Lower leg skin (tissue), 4 donors: ENCODE data around the gene RPL31. TPM values are rescaled to one million over a fixed set of nuclear protein-coding genes. Genes with fewer than 3 reads are reported as not detected.

Experiments
- DNase-seq, 2 donors: peaks; one replicate each; pipeline ENCODE4 v3.0.0-alpha.2; 2019; ENCODE audit warnings: low spot score in 2 of 2
- H3K4me3 ChIP-seq: fragments of 200-600 bp; sonication (generic); 2 replicates; pipeline ENCODE4 v1.5.1; 2017; ENCODE audit warnings: mild to moderate bottlenecking, low read depth; ENCODE audit not compliant: poor library complexity, severe bottlenecking
- POLR2A ChIP-seq, 2 donors: fragments of 450-650 bp; IDR thresholded peaks; one replicate each; pipeline ENCODE4 v1.6.1; 2016 to 2017; ENCODE audit warnings: antibody characterized with exemption in 2 of 2, mild to moderate bottlenecking in 1 of 2, moderate library complexity in 1 of 2
- WGBS, 2 donors: methylation state at CpG; one replicate each; pipeline ENCODE4 v1.1.5; 2018; 5-methylcytosine and 5-hydroxymethylcytosine counted together
- intact Hi-C: fragments of 100-400 bp; cut with DNase I; formaldehyde crosslinking; loops from one replicate; pipeline ENCODE4 v1.15.0; 2023; ENCODE audit warnings: low total_unique reads
- total RNA-seq, 4 donors: library from RNA; depleted of rRNA; stranded (reverse); fragments of >200 nt; gene quantifications; one replicate each; pipeline ENCODE4 v1.1.0, GENCODE V29; 2016
- TF ChIP-seq, protein P1 (sequence below), 3 donors: fragments of 450-650 bp; IDR thresholded peaks; one replicate each; pipeline ENCODE4 v1.5.1; 2016; ENCODE audit warnings: antibody characterized with exemption in 3 of 3, mild to moderate bottlenecking in 3 of 3, moderate library complexity in 2 of 3

RPL31 gene
- total RNA-seq, 4 donors from 2014 or later = 1,244 to 1,827 (median 1,503) TPM

DNA sequence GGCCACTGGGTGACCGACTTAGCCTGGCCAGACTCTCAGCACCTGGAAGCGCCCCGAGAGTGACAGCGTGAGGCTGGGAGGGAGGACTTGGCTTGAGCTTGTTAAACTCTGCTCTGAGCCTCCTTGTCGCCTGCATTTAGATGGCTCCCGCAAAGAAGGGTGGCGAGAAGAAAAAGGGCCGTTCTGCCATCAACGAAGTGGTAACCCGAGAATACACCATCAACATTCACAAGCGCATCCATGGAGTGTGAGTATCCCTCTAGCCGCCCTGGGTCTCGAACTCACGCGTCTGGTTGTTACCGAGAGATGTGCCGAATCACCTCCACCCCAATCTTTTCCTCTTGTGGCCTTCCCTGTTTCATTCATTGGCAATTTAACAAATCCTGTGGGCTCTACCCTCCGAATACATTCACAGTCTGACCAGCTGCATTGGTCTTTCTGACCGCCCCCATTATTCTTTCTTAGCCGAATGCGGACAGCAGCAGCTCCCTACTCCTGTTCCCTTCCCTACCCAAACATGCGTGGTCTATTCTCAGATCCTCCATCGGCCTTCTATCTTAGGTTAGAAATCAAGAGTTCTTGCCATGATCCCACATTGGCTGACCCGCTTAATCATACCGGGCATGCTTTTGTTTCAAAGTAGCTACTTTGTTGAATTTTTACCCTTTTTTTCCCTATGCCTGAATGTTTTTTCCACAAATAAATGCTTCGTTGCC is 631 bp downstream of the RPL31 start:
- intact Hi-C loops = no loop called here
- TF ChIP-seq POLR2A (IDR thresholded peaks at IDR 0.05) = no peak
- 1 to 2% methylated on average over 26 of the region's 26 CpGs for WGBS, 2 donors
- peak overlapping the region; percentile 92 for H3K4me3 ChIP-seq
- peak in 1 of 2 donors; percentile 25 for DNase-seq

DNA sequence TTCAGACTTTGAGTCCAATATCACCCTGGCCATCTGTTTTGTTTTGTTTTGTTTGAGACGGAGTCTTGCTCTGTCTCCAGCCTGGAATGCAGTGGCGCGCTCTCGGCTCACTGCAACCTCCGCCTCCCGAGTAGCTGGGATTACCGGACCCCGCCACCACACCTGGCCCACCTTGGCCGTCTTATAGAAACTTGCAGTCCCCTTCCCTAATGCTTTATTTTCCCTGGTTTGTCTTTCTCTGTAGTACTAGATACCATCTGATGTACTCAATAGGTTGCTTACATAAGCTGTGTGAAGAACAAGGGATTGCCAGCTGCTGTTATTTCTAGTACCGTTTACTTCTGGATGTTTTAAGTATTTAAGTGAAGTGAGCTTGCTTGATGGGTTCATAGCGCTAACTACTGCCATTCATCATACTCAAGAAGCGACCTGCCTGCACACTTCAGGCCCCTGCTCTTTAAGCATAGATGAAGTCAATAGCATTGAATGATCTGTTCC is 1.2 kb downstream of the RPL31 start:
- TF ChIP-seq, protein P1, sequence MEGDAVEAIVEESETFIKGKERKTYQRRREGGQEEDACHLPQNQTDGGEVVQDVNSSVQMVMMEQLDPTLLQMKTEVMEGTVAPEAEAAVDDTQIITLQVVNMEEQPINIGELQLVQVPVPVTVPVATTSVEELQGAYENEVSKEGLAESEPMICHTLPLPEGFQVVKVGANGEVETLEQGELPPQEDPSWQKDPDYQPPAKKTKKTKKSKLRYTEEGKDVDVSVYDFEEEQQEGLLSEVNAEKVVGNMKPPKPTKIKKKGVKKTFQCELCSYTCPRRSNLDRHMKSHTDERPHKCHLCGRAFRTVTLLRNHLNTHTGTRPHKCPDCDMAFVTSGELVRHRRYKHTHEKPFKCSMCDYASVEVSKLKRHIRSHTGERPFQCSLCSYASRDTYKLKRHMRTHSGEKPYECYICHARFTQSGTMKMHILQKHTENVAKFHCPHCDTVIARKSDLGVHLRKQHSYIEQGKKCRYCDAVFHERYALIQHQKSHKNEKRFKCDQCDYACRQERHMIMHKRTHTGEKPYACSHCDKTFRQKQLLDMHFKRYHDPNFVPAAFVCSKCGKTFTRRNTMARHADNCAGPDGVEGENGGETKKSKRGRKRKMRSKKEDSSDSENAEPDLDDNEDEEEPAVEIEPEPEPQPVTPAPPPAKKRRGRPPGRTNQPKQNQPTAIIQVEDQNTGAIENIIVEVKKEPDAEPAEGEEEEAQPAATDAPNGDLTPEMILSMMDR (IDR thresholded peaks at IDR 0.05) = no peak
- TF ChIP-seq POLR2A (IDR thresholded peaks at IDR 0.05) = no peak
- H3K4me3 ChIP-seq = peak overlapping the region; percentile 92
- DNase-seq = peak in 1 of 2 donors; percentile 79
- intact Hi-C loops = no loop called here
- WGBS, 2 donors = 33 to 35% methylated on average over 12 of the region's 12 CpGs

DNA sequence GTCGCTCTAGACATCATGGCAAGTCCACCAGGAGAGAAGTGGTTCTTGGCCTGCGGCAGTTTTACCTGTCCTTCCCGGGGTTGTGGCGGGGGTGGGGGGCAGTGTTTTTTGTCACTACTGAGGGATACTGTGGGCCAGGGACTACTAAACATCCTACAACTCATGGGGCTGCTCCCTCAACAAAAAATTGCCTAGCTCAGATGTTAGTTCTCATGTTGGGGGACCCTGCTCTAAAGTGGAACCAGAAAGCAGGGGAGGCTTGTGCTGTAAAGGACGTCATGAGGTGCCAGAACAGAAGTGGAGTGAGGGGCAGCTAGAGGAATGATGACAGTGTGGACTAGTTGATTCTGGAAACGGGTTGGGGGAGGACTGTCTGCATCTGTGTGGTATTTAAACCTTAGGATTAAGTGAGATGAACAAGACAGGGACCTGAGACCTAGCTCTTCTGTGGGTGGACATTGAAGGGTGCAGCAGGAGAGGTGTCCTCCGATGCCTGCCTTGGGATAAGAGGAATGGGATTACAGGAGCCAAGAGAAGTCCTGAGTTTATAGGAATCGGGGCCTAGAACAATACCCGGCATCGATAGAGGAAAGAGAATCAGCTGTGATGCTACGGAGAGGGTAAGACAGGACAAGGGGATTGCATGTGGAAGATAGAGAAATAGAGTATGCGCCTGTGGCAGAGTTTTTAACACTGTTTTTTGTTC is 2.7 kb downstream of the RPL31 start:
- TF ChIP-seq, protein P1 (IDR thresholded peaks at IDR 0.05) = no peak
- TF ChIP-seq POLR2A (IDR thresholded peaks at IDR 0.05) = no peak
- 89 to 93% methylated on average over 12 of the region's 12 CpGs for WGBS, 2 donors
- peak in 1 of 2 donors; percentile 42 for DNase-seq
- no peak overlapping the region for H3K4me3 ChIP-seq
- intact Hi-C loops = no loop called here

DNA sequence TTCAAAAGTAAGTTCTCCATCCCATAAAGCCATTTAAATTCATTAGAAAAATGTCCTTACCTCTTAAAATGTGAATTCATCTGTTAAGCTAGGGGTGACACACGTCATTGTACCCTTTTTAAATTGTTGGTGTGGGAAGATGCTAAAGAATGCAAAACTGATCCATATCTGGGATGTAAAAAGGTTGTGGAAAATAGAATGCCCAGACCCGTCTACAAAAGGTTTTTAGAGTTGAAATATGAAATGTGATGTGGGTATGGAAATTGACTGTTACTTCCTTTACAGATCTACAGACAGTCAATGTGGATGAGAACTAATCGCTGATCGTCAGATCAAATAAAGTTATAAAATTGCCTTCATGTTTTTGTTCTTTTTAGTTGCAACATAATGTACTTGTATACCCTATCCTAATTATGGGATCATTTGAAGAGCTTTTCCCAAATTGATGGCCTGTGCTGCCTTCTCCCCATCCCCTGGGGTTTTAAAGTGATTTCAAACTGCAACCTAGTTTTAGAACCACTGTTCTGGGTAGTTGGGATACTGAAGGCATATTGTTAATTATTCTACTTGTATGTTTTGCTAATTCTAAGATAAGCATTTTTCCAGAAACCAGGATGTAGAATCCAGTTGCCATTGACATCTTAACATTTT is 4.1 kb downstream of the RPL31 start:
- WGBS, 2 donors = 77 to 78% methylated on average over 4 of the region's 4 CpGs
- intact Hi-C loops = no loop called here
- TF ChIP-seq, protein P1 (IDR thresholded peaks at IDR 0.05) = no peak
- TF ChIP-seq POLR2A (IDR thresholded peaks at IDR 0.05) = no peak
- H3K4me3 ChIP-seq = no peak overlapping the region
- no peak for DNase-seq

DNA sequence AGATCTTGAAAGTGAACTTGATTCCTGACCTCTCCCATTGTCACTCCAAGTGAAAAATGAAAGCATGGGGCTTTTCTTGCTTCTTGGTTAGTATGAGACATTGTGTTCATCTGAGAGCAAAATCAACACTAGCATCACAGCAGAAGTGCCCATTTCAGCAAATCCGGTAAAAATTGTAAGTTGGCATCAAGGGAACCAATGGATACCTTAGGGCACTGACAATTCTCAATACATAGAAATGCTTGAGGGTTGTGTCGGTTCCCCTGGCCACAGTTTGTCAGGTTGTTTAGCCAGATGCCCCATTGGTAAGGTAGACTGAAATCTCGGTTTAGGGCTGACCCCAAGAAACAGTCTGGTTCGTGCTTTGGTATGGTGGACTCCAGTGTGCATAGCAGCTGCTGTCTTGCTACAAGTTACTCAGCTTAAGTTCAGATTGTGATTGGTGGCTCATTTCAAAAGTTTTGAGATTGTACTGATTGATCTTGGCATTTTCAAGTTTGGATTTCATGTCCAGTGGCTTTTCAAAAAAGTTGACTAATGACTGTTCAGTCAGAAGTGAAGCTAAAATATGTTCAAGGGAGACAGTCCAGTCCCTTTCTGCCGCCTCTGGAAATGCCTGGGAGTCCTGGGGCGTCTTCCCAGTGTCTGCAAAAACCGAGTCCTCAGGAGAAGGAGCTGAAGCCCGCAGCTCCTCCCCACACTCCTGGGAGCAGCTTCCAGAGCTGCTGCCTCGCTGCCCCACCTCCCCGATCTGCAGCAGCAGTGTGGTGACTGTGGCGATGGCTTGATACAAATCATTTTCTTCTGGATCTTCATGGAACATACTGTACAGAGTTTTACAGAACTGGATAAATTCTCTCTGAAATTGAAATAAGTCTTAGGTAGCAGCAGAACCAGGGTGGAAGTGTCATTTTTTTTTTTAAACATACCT is 5.6 kb downstream of the RPL31 start:
- intact Hi-C loops = no loop called here
- DNase-seq = peak in 1 of 2 donors; percentile 60
- no peak overlapping the region for H3K4me3 ChIP-seq
- WGBS, 2 donors = 68 to 74% methylated on average over 11 of the region's 11 CpGs
- TF ChIP-seq POLR2A (IDR thresholded peaks at IDR 0.05) = no peak
- TF ChIP-seq, protein P1 (IDR thresholded peaks at IDR 0.05) = no peak
